Astrocyte of the spinal cord (primary cell): Measurements from ENCODE around the gene ERC1.

Source experiments
- DNase-seq: peaks from one replicate; pipeline ENCODE4 v3.0.0; 2011; ENCODE audit warnings: low read depth, low spot score
- H3K4me3 ChIP-seq: 2 replicates; pipeline ENCODE4 v1.5.1; 2011; ENCODE audit warnings: low read depth, mild to moderate bottlenecking, low read length, moderate library complexity
- in situ Hi-C: cut with HindIII; loops from 2 replicates; pipeline ENCODE4 v1.10.0; 2017; ENCODE audit warnings: low sequenced_read_pairs
- TF ChIP-seq, protein P1 (sequence below): IDR thresholded peaks from 2 replicates; pipeline ENCODE4 v1.5.1; 2012; ENCODE audit warnings: low read depth, mild to moderate bottlenecking, low read length, inconsistent platforms

Gene ERC1

DNA sequence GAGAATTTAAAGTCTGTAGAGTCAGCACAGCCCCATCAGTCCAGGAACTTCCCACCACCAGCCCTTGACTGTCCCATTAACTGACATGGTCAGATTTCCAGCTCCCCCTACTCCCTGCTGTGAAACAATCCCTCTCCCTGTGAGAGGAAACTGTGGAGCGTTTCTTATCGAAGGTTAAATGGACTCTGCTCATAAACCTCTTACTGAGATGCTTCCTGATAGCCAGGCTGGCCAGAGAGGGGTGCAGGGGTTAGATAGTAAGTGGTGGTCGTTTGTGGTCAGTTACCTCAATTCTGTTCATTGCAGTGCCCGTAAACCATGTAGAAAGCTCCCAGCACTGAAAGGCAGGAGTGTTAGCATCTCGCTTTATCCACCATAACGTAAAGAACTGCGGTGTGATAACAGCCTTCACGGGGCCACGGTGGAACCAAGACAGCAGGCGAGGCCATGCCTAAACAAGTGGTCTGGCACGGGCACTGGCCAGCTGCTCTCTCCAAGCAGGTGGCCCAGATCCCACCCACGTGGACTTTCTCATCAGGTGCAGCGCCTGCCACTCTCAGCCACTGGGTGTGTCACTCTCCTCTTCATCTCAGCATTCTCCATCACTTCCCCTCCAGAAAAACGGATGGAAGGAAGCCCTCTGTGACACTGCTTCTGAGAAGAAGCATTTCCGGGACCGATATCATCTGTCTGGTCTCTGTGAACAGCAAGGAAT, 501.1 kb downstream of the ERC1 start:
- no peak for DNase-seq
- H3K4me3 ChIP-seq, result no peak overlapping the region
- in situ Hi-C loops, result no loop called here
- TF ChIP-seq, protein P1, sequence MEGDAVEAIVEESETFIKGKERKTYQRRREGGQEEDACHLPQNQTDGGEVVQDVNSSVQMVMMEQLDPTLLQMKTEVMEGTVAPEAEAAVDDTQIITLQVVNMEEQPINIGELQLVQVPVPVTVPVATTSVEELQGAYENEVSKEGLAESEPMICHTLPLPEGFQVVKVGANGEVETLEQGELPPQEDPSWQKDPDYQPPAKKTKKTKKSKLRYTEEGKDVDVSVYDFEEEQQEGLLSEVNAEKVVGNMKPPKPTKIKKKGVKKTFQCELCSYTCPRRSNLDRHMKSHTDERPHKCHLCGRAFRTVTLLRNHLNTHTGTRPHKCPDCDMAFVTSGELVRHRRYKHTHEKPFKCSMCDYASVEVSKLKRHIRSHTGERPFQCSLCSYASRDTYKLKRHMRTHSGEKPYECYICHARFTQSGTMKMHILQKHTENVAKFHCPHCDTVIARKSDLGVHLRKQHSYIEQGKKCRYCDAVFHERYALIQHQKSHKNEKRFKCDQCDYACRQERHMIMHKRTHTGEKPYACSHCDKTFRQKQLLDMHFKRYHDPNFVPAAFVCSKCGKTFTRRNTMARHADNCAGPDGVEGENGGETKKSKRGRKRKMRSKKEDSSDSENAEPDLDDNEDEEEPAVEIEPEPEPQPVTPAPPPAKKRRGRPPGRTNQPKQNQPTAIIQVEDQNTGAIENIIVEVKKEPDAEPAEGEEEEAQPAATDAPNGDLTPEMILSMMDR, result no peak

DNA sequence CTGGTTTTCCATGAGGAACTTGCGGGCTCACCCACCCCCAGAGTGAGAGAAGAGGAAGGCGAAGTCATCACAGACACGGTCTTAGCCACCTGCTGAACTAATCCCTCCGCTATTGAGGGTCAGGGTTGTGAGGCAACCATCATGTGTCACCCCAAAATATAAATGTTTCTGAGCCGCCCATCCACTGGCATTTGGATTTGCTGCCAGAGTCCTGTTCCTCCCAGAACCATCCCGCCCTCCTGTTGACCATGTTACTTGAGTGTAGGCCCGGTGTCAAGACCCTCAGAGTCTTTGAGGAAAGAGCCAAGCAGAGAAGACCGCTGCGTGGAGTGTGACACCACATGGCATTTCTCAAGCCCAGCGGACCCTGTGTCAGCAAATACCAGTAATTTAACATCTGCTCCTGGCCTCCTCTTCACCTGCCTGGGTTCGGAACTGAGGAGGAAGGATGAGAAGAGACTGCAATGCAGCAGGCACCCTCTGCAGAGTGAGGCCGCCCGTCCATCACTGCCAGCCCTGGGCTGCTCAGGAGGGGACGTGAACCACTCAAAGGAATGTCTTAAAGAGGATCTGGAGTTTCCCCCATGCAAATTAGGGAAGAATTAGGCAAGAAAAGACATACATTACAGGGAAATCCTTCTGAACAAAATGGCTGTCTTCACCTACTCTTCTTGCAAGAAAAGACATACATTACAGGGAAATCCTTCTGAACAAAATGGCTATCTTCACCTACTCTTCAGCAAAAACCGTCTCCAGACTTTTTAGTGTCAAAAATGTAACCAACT, 502.9 kb downstream of the ERC1 start:
- in situ Hi-C loops, result no loop called here
- DNase-seq, result no peak
- no peak overlapping the region for H3K4me3 ChIP-seq
- TF ChIP-seq, protein P1, result no peak

DNA sequence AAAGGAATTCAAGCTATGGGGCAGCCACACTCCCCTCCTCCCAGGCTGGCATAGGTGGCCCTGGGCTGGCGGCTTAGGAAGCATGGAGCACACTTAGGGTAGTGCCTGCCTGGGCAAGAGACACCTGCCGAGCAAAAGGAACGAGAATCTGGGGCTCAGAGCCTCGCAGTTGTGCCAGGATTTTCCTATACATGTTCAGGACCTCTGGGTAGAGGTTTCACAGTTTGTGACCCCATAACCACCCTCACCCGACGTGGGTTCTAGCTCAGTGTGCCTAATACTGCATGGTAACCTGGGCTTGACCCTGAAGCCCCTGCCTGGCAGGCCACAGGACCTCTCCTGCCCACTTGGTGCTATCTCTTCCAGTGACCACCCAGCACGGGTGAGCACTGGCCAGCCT, 503.8 kb downstream of the ERC1 start:
- no peak for DNase-seq
- TF ChIP-seq, protein P1, result no peak
- in situ Hi-C loops, result no loop called here
- H3K4me3 ChIP-seq, result no peak overlapping the region

DNA sequence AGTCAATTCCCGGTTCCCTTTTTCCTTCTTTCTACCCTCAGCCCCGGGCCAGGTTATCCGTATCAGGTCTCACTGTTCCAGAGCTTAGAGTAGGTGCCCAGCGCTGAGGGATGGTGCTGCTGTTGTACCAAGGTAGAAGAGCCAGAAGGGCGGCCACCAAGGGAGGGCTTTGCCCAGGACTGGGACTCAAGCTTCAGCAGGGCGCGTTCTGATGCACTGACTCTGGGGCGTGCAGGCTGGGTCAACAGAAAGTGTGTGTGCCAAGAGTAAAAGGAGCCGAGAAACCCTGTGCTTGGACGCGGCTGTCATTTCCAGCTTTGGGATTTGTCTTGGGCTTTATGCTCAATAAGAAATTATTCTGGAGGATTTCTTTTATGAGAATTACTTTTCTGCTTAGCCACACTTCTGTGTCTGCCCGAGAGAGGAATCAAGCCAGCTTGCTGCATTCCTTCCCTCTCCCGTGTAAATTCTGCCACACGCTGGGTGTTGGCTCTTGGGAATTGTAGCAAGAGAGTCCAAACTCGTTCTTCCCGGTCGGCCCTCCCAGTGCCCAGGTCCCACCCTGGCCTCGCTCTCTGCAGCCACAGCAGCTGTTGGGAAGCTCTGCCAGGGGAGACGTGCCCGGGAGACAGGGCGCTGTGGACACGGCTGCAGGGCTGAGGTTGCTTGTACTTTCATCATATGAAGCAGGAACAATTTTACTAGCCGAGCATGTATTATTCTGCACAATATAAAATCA, 505.3 kb downstream of the ERC1 start:
- TF ChIP-seq, protein P1, result no peak
- DNase-seq, result peak; percentile 42
- no peak overlapping the region for H3K4me3 ChIP-seq
- in situ Hi-C loops, result no loop called here

DNA sequence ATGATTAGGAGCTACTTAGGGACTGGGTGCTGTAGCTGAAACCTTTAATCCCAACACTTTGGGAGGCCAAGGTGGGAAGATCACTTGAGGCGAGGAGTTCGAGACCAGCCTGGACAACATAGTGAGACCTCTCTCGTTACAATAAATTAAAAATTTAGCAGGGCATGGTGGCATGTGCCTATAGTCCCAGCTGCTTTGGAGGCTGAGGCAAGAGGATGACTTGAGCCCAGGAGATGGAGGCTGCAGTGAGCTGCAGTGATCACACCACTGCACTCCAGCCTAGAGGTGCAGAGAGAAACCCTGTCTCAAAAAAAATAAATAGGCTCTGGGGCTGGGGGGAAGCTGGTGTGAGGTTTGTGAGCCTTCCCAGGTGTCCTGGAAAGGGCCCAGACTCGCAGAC, 506.1 kb downstream of the ERC1 start:
- no peak overlapping the region for H3K4me3 ChIP-seq
- no peak for DNase-seq
- TF ChIP-seq, protein P1, result no peak
- in situ Hi-C loops, result no loop called here

DNA sequence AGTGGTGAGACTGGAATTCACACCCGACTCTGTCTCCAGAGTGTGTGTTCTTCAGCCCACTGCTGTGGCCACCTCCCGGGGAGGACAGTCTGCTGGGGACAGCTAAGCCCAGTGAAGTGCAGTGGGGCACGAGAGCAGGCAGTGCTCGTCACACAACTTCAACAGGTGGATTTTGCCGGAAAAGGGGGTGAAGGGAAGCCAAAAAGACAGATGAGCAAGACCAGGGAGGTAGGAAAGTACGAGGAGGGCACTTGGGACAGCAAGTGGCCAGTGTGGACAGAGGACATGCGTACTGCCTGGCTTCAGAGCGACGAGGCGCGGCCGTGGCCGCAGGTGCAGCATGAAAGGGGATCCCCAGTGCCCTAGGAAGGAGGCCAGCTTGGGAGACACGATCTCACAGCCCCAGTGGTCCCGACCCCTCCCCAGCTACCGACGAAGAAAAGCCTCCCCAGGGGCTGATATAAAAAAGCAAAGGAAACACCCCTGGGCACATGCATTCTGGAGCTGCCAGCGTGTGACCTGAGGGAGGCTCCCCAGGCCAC, 507.2 kb downstream of the ERC1 start:
- DNase-seq, result no peak
- TF ChIP-seq, protein P1, result no peak
- H3K4me3 ChIP-seq, result no peak overlapping the region
- in situ Hi-C loops, result no loop called here
